ENCODE results near the gene CSMD2. TPM values are rescaled to one million over a fixed set of nuclear protein-coding genes. Genes with fewer than 3 reads are reported as not detected.

CSMD2 gene
- total RNA-seq, 1 donor from 2014 or later = 2.6 TPM

DNA sequence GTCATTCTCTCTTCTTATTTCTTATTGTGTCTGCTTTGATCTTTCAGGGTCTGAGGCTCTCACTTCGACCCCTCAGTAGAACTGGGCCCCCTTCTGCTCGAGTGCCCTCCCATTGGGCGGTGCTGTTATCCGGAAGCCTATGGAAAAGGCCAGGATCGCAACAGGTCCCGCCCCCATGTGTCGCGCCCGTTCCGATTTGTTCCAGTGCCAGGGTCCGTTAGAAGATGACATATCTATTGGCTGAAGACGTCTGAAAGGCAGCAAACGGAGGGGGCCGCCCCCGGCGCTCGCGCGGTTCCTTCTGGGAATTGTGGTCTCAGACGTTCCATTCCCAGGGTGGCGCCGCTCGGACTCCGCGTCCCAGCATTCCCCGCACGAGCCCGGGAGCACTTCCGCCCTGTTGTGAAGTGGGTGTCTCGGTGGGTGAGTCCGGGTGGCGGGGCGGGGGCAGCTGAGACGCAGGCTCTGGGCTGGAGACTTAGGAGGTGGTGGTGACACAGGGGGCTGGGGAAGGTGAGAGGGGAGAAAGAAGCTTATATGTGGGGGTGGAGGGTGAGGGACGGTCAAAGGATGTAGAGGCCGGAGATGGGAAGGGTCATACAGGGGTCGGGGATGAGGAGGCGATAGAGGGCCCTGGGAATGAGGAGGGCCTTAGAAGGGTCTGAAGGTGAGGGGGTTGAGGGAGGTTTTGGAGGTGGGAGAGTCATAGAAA lies 692.6 kb downstream of the CSMD2 start, which contains the start of gene ZSCAN20:
Gene ZSCAN20 (plus strand): TSS at position 377 of the 712 bp plus-strand sequence. CDS start 6,644 bp downstream, outside the sequence.
- no peaks in the 10 kb centered on the region for H4K20me1 ChIP-seq (ENCODE audit: low read depth)
- H3K4me3 ChIP-seq = peak within 1 kb of the TSS; percentile 65
- H3K4me3 Mint-ChIP-seq = peak within 1 kb of the TSS; percentile 91
- no peaks in the 10 kb centered on the region for H3K36me3 ChIP-seq
- no peaks in the 10 kb centered on the region for H3K36me3 Mint-ChIP-seq
- no peak within 1 kb of the TSS for H3K27ac ChIP-seq
- H3K4me1 Mint-ChIP-seq = peaks cover 33% of the 10 kb centered on the region
- H3K9ac ChIP-seq = no peak within 1 kb of the TSS
- peaks cover 20% of the 10 kb centered on the region for H3K4me1 ChIP-seq
- H3K9me3 Mint-ChIP-seq = no peaks in the 10 kb centered on the region
- H3K27me3 Mint-ChIP-seq (ENCODE audit: insufficient read depth, low read depth) = no peaks in the 10 kb centered on the region
- TF ChIP-seq, protein P1, sequence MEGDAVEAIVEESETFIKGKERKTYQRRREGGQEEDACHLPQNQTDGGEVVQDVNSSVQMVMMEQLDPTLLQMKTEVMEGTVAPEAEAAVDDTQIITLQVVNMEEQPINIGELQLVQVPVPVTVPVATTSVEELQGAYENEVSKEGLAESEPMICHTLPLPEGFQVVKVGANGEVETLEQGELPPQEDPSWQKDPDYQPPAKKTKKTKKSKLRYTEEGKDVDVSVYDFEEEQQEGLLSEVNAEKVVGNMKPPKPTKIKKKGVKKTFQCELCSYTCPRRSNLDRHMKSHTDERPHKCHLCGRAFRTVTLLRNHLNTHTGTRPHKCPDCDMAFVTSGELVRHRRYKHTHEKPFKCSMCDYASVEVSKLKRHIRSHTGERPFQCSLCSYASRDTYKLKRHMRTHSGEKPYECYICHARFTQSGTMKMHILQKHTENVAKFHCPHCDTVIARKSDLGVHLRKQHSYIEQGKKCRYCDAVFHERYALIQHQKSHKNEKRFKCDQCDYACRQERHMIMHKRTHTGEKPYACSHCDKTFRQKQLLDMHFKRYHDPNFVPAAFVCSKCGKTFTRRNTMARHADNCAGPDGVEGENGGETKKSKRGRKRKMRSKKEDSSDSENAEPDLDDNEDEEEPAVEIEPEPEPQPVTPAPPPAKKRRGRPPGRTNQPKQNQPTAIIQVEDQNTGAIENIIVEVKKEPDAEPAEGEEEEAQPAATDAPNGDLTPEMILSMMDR (IDR thresholded peaks at IDR 0.05) = peak; percentile 4
- TF ChIP-seq EZH2phosphoT487 (IDR thresholded peaks at IDR 0.05) (no peak), EZH2 (IDR thresholded peaks at IDR 0.05) (no peak)
- peak within 1 kb of the TSS; percentile 93 for H3K27ac Mint-ChIP-seq
- H2AFZ ChIP-seq (replicated peaks) = peak within 1 kb of the TSS; percentile 95
- H3F3A ChIP-seq (ENCODE audit: low read depth) = peaks cover 4% of the 10 kb centered on the region
- peak within 1 kb of the TSS; percentile 82 for H3K4me2 ChIP-seq
- no peaks in the 10 kb centered on the region for H3K27me3 ChIP-seq
- no peaks in the 10 kb centered on the region for H3K9me3 ChIP-seq (ENCODE audit: low read depth)
- peaks cover 10% of the 10 kb centered on the region for H3K79me2 ChIP-seq (ENCODE audit: low read depth)
- peak; percentile 97 for DNase-seq (ENCODE audit: low spot score)

DNA sequence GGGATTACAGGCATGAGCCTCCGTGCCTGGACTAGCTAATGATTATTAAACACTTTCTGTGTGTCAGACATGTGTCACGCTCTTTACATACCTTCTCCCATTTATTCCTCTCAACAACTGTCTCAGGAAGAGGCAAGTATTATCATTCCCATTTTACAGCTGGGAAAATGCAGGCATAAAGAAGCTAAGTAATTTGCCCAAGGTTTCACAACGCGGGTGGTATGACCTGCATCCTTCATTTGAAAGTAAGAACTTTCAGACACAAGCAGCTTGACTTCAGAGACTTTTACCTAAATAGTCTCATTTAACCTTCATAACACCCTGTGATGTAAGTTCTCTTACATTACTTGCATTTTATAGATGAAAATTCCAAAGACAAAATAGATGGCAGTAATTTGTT lies 693.6 kb downstream of the CSMD2 start:
- Histone ChIP-seq H3K4me2 (peak overlapping the region; percentile 72), H4K20me1 (ENCODE audit: low read depth) (no peaks in the 10 kb centered on the region)

DNA sequence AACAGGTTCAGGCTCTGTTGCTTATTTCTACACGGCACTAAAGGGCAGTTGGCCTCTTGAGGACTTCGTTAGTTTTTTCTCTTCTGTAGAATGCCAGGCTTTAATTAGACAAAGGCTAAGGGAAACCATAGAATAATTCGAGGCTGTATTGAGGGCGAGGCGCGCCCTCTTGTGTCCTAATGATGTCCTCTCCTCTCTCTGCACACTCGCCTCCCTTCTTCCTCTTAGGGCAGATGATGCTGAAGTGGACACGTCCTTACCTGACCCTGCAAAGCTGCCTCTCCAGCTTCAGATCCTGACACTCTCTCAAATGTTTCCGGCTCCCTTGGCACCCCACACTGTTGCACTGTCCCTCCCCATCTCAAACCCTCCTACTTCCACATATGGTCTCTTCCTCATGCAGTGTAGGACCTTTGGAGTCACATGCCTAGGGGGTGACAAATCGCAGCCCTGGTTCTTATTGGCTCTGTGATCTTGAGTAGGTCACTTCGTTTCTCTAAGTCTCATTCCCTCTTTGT lies 694.5 kb downstream of the CSMD2 start:
- no peaks in the 10 kb centered on the region for H3K27me3 Mint-ChIP-seq (ENCODE audit: insufficient read depth, low read depth)
- no peaks in the 10 kb centered on the region for H3K36me3 Mint-ChIP-seq
- Histone ChIP-seq H3K27ac (no peak overlapping the region), H3K79me2 (ENCODE audit: low read depth) (peaks cover 10% of the 10 kb centered on the region), H3K4me1 (peaks cover 20% of the 10 kb centered on the region), H3K4me3 (no peak overlapping the region), H4K20me1 (ENCODE audit: low read depth) (no peaks in the 10 kb centered on the region), H2AFZ (replicated peaks) (peak overlapping the region; percentile 95), H3F3A (ENCODE audit: low read depth) (peaks cover 4% of the 10 kb centered on the region), H3K9me3 (ENCODE audit: low read depth) (no peaks in the 10 kb centered on the region), H3K4me2 (no peak overlapping the region), H3K27me3 (no peaks in the 10 kb centered on the region), H3K9ac (no peak overlapping the region), H3K36me3 (no peaks in the 10 kb centered on the region)
- H3K27ac Mint-ChIP-seq = no peak overlapping the region
- TF ChIP-seq, protein P1 (IDR thresholded peaks at IDR 0.05) = peak; percentile 80
- TF ChIP-seq EZH2 (IDR thresholded peaks at IDR 0.05) = no peak
- no peak for TF ChIP-seq EZH2phosphoT487 (IDR thresholded peaks at IDR 0.05)
- H3K4me1 Mint-ChIP-seq = peaks cover 33% of the 10 kb centered on the region
- peak overlapping the region; percentile 37 for H3K4me3 Mint-ChIP-seq
- H3K9me3 Mint-ChIP-seq = no peaks in the 10 kb centered on the region
- DNase-seq (ENCODE audit: low spot score) = peak; percentile 91

More for the DNA sequence above, 693.6 kb downstream of the CSMD2 start:
- Mint-ChIP-seq H3K27me3 (ENCODE audit: insufficient read depth, low read depth) (no peaks in the 10 kb centered on the region), H3K36me3 (no peaks in the 10 kb centered on the region), H3K4me3 (no peak overlapping the region), H3K9me3 (no peaks in the 10 kb centered on the region), H3K27ac (no peak overlapping the region), H3K4me1 (peaks cover 33% of the 10 kb centered on the region)
- Histone ChIP-seq H3K36me3 (no peaks in the 10 kb centered on the region), H3K27ac (no peak overlapping the region), H3K27me3 (no peaks in the 10 kb centered on the region), H2AFZ (replicated peaks) (no peak overlapping the region), H3K4me3 (no peak overlapping the region), H3K9ac (no peak overlapping the region), H3K79me2 (ENCODE audit: low read depth) (peaks cover 10% of the 10 kb centered on the region), H3K9me3 (ENCODE audit: low read depth) (no peaks in the 10 kb centered on the region), H3F3A (ENCODE audit: low read depth) (peaks cover 4% of the 10 kb centered on the region), H3K4me1 (peaks cover 20% of the 10 kb centered on the region)
- TF ChIP-seq EZH2 (IDR thresholded peaks at IDR 0.05) (no peak), EZH2phosphoT487 (IDR thresholded peaks at IDR 0.05) (no peak)
- TF ChIP-seq, protein P1 (IDR thresholded peaks at IDR 0.05) = no peak
- DNase-seq (ENCODE audit: low spot score) = no peak

Data from neural progenitor cell (in vitro differentiated cells).